Colonic mucosa (tissue), 4 donors: Measurements from ENCODE around the gene SUGP1. TPM values are rescaled to one million over a fixed set of nuclear protein-coding genes. Genes with fewer than 3 reads are reported as not detected.

ENCODE experiments used
- DNase-seq: peaks from one replicate; pipeline ENCODE4 v3.0.0-alpha.2; 2020
- H3K27ac ChIP-seq: fragments of 200-600 bp; one replicate; pipeline ENCODE4 v1.8.0; 2021
- H3K27me3 ChIP-seq: fragments of 200-600 bp; one replicate; pipeline ENCODE4 v1.8.0; 2021
- H3K36me3 ChIP-seq: fragments of 200-600 bp; one replicate; pipeline ENCODE4 v1.8.0; 2021
- H3K4me1 ChIP-seq: fragments of 200-600 bp; one replicate; pipeline ENCODE4 v1.8.0; 2021; ENCODE audit warnings: mild to moderate bottlenecking
- H3K4me3 ChIP-seq: fragments of 200-600 bp; one replicate; pipeline ENCODE4 v1.8.0; 2021
- H3K9ac ChIP-seq, 2 donors: one replicate each; pipeline ENCODE4 v1.7.0; 2013; ENCODE audit warnings: control low read depth in 2 of 2, low read depth in 2 of 2, low read length in 2 of 2
- H3K9me3 ChIP-seq: fragments of 200-600 bp; one replicate; pipeline ENCODE4 v1.8.0; 2021
- intact Hi-C: fragments of 100-400 bp; cut with DNase I; formaldehyde crosslinking; loops from one replicate; pipeline ENCODE4 v1.14.1; 2022
- total RNA-seq, 2 donors: library from RNA; stranded (reverse); fragmentation: NEBNext Ultra II Directional in 1 of 2; extraction: Animal tissue kit (Norgen Biotek cat#: 25700) in 1 of 2; gene quantifications; one replicate each; pipeline ENCODE4 v1.2.1, GENCODE V29; 2021
- TF ChIP-seq, protein P1 (sequence below): fragments of 200-600 bp; IDR thresholded peaks from one replicate; pipeline ENCODE4 v1.8.0; 2022; ENCODE audit warnings: antibody characterized with exemption, mild to moderate bottlenecking
- donor health status: healthy.
- donor health status: DM: no; HTN: no; CAD: no.
- donor health status: DM: no; HTN: no; CAD: no.

SUGP1 gene
- total RNA-seq, 2 donors from 2014 or later, result 33.2 to 54.7 TPM

DNA sequence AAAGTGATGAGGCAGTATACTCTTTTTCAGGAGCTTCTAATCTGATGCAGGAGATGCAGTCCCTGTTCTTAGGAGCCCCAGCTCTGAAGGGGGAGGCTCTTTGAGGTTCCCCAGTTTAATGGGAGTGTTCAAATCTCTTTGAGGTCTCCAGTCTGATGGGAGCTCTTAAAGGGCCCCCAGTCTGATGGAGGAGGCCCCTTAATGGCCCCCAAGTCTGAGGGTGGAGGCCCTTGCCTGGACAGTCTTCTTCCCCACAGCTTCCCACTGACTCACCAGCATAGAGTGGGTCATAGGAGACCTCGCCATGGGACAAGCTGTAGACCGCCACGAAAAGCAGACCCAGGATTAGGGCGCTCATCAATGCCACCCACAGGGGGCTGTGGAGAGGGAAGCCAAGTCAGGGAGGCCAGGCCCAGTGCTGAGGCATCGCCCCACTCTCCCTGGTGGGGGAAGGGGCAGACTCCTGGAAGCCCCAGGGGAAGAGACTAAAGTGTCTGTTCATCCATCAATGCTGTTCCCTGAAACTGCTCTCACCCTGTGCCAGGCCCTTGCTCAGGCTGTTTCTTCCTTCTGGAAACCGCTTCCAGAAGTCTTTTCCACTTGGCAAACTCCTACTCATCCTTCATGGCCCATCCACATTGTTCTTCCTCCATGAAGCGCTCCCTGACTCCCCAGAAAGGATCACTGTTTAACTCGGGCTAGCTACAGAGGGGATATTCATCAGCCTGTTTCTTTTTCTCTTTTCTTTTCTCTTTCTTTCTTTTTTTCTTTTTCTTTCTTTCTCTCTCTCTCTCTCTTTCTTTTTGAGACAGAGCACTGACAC, 49.3 kb downstream of the SUGP1 start:
- Histone ChIP-seq H3K9ac (no peak overlapping the region), H3K27me3 (no peaks in the 10 kb centered on the region), H3K9me3 (no peaks in the 10 kb centered on the region), H3K4me1 (no peaks in the 10 kb centered on the region), H3K4me3 (no peak overlapping the region), H3K27ac (no peak overlapping the region), H3K36me3 (no peaks in the 10 kb centered on the region)
- DNase-seq, result no peak
- intact Hi-C loops, result no loop called here
- TF ChIP-seq, protein P1, sequence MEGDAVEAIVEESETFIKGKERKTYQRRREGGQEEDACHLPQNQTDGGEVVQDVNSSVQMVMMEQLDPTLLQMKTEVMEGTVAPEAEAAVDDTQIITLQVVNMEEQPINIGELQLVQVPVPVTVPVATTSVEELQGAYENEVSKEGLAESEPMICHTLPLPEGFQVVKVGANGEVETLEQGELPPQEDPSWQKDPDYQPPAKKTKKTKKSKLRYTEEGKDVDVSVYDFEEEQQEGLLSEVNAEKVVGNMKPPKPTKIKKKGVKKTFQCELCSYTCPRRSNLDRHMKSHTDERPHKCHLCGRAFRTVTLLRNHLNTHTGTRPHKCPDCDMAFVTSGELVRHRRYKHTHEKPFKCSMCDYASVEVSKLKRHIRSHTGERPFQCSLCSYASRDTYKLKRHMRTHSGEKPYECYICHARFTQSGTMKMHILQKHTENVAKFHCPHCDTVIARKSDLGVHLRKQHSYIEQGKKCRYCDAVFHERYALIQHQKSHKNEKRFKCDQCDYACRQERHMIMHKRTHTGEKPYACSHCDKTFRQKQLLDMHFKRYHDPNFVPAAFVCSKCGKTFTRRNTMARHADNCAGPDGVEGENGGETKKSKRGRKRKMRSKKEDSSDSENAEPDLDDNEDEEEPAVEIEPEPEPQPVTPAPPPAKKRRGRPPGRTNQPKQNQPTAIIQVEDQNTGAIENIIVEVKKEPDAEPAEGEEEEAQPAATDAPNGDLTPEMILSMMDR, result no peak

DNA sequence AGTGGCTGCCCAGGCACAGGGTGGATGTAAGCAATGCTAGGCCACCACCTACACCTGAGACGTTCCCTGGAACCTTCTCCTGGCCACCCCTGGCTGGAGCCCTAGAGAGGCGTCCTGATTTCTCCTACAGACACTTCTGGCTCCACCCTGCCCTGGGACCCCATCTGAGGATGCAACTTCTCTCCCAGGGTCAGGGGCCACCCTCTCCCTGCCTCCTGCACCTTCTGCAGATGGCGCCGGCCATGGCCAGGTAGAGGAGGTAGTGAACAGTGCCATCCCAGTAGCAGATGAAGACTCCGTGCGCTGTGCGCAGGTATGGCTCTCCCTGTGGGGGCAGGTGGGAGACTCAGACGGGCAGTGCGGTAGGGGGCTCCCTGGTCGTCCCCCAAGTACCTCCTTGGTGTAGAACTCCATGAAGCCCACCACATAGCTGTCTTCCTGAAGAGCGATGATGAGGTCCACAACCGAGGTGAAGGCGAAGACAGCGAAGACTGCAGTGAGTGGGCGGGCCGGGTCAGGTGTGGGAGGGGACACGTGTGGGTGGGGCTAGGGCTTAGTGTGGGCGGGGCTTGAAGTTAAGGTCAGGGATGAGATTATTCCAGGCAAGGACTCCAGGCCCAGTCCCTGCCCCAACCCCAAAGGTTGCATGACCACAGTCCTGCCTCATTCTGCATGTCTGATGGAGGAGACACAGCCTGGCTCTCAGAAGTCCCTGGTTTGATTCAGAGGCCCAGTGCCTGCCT, 50.2 kb downstream of the SUGP1 start:
- intact Hi-C loops, result no loop called here
- no peak overlapping the region for H3K27ac ChIP-seq
- DNase-seq, result no peak
- H3K36me3 ChIP-seq, result no peaks in the 10 kb centered on the region
- TF ChIP-seq, protein P1, result no peak
- no peaks in the 10 kb centered on the region for H3K9me3 ChIP-seq
- no peak overlapping the region for H3K4me3 ChIP-seq
- H3K9ac ChIP-seq, result no peak overlapping the region
- no peaks in the 10 kb centered on the region for H3K4me1 ChIP-seq
- no peaks in the 10 kb centered on the region for H3K27me3 ChIP-seq

DNA sequence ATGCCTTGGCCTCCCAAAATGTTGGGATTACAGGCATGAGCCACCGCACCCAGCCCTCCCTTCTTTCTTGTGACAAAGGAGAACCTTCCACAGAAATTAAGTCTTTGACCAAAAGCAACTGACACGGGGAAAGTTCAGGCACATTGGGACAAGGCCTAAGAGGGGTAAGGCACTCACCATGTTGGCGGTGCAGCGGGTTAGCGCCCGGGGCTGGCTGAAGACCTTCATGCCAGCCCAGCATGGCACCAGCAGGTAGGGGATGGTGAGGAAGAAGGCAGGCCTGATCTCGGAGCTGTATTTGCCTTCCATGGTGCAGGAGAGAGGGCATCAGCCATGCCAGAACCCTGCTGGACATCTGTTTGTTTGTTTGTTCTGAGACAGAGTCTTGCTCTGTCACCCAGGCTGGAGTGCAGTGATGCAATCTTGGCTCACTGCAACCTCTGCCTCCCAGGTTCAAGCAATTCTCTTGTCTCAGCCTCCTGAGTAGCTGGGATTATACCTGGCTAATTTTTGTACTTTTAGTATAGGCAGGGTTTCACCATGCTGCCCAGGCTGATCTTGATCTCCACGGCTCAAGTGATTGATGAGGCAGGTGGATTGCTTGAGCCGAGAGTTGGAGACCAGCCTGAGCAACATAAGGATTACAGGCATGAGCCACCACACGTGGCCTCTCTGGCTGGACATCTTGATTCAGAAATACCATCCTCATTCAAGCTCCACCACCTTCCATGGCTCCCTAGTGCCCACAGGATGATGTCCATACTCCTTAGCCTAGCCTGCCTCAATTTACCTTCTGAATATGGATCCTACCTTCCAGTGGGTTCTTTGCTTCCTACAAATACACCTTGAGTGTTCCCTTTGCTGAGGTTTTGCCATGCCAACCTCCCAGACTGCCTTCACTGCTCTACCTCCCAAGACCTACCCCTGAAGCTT, 51.6 kb downstream of the SUGP1 start:
- intact Hi-C loops, result no loop called here
- H3K9me3 ChIP-seq, result no peaks in the 10 kb centered on the region

DNA sequence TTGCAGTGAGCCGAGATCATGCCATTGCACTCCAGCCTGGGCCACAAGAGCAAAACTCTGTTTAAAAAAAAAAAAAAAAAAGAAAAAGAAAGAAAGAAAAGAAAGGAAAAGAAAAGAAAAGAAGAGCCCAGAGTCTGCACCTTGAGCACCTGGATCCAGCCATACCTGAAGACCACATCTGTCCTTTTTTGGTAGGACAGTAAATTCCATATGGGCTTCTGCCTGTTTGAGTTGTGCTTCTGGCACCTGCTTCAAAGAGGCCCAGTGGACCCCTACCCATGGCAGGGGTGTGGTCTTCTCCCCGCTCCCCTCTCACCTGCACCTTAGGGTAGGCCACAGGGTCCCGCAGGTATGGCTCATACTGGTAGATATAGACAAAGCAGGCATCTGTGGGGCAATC, 53.0 kb downstream of the SUGP1 start:
- DNase-seq, result no peak
- TF ChIP-seq, protein P1, result no peak
- Histone ChIP-seq H3K9me3 (no peaks in the 10 kb centered on the region), H3K9ac (no peak overlapping the region), H3K4me3 (no peak overlapping the region), H3K36me3 (no peaks in the 10 kb centered on the region), H3K27me3 (peaks cover 10% of the 10 kb centered on the region), H3K4me1 (no peaks in the 10 kb centered on the region), H3K27ac (no peak overlapping the region)
- intact Hi-C loops, result no loop called here

More for the DNA sequence above, 51.6 kb downstream of the SUGP1 start:
- TF ChIP-seq, protein P1, result no peak
- Histone ChIP-seq H3K4me1 (no peaks in the 10 kb centered on the region), H3K27me3 (no peaks in the 10 kb centered on the region), H3K27ac (no peak overlapping the region), H3K36me3 (no peaks in the 10 kb centered on the region), H3K9ac (no peak overlapping the region), H3K4me3 (no peak overlapping the region)
- DNase-seq, result no peak

DNA sequence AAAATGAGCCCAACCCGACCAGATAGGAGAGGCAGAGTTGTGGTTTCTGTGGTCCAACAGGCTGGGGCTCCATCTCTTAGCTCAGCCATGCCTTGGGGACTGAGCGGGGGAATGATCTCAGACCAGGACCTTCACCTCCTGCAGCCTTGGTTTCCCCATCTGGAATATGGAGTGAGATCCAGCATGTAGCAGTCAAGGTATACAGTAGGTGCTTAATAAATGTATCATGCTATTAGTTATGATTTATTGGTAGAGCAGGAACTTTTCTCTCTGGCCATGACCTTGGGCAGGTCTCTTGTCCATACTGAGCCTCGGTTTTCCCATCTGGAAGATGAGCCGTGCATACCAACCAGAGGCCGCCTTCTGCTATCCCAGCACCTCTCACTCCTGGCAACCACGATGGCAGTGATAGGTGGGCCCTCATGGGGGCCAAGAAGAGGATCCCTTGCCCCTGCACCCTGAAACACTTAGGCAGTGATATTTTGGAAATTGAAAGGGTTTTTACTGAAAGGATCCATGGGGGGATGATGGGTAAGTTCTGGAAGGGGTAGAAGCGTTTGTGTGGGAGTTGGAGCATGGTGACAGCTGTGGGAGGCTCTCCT, 56.3 kb downstream of the SUGP1 start:
- Histone ChIP-seq H3K9me3 (no peaks in the 10 kb centered on the region), H3K9ac (no peak overlapping the region), H3K27ac (no peak overlapping the region), H3K27me3 (peaks cover 24% of the 10 kb centered on the region), H3K4me3 (no peak overlapping the region), H3K4me1 (no peaks in the 10 kb centered on the region), H3K36me3 (no peaks in the 10 kb centered on the region)
- no peak for DNase-seq
- TF ChIP-seq, protein P1, result no peak
- intact Hi-C loops, result no loop called here
